ENCODE results near the gene MTHFD1L. TPM values are rescaled to one million over a fixed set of nuclear protein-coding genes. Genes with fewer than 3 reads are reported as not detected.

The MTHFD1L gene
- total RNA-seq, 4 donors from 2014 or later = 2.4 to 19.2 (median 8.0) TPM

- Histone ChIP-seq H3K4me3 (no peak overlapping the region), H3K9me3 (no peaks in the 10 kb centered on the region), H3K27me3 (no peaks in the 10 kb centered on the region), H3K36me3 (no peaks in the 10 kb centered on the region), H3K27ac (peak overlapping the region in 2 of 4 donors; percentile 37 to 61), H3K4me1 (peaks cover 0 to 55% (median 22%) of the 10 kb centered on the region in 3 donors)
- no peak for DNase-seq
- intact Hi-C loops (cut with DNase I) = no loop called here
- WGBS, 2 donors = 85 to 100% methylated on average over 5 to 7 of the region's 10 CpGs
- no peak for TF ChIP-seq CTCF (IDR thresholded peaks at IDR 0.05)
- no peak for TF ChIP-seq POLR2A (IDR thresholded peaks at IDR 0.05)
These were observed 199.7 kb downstream of the MTHFD1L start for GRCh38 chr6:151065027-151065815.

- H3K36me3 ChIP-seq = no peaks in the 10 kb centered on the region
- peaks cover 0 to 53% (median 22%) of the 10 kb centered on the region in 3 donors for H3K4me1 ChIP-seq
- WGBS, 2 donors = 33 to 40% methylated on average over 14 of the region's 14 CpGs
- H3K9me3 ChIP-seq = no peaks in the 10 kb centered on the region
- no peaks in the 10 kb centered on the region for H3K27me3 ChIP-seq
- no peak for TF ChIP-seq CTCF (IDR thresholded peaks at IDR 0.05)
- no peak for TF ChIP-seq POLR2A (IDR thresholded peaks at IDR 0.05)
- H3K27ac ChIP-seq = peak overlapping the region; percentile 60 to 92 (median 82)
- no peak for DNase-seq
- peak overlapping the region in 1 of 4 donors; percentile 31 for H3K4me3 ChIP-seq
- intact Hi-C loops (cut with DNase I) = no loop called here
These were observed 202.4 kb downstream of the MTHFD1L start for GRCh38 chr6:151067684-151068596.

DNA sequence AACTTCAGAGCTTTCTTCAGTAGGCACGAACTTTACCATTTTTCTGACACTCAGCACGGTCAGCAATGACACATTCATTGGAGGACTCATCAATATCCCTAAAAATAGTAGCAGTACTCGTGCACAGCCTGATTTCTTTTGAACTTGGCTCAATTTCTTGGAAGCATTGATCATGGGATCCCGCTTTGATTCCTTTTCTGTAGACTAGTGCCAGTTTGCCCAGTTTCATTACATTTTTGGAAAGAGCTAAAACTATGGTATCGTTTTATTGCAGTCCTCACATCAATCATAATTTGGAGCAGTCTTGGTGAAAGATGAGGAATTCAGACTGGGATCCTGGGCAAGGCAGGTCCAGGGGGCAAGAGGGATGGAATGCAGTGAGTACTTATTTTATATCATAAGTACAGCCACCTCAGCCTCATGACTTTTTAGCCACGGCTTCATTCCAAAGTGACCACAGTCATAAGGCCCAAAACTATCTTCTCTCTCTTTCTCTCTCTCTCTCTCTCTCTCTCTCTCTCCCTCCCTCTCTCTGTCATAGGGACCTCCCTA, 203.3 kb downstream of the MTHFD1L start:
- no peak for DNase-seq
- no peak for TF ChIP-seq CTCF (IDR thresholded peaks at IDR 0.05)
- TF ChIP-seq POLR2A (IDR thresholded peaks at IDR 0.05) = no peak
- Histone ChIP-seq H3K9me3 (no peaks in the 10 kb centered on the region), H3K27ac (peak overlapping the region; percentile 60 to 92 (median 82)), H3K36me3 (no peaks in the 10 kb centered on the region), H3K4me1 (peaks cover 0 to 44% (median 17%) of the 10 kb centered on the region in 3 donors), H3K27me3 (no peaks in the 10 kb centered on the region), H3K4me3 (no peak overlapping the region)
- 66 to 67% methylated on average over 6 of the region's 6 CpGs for whole genome bisulfite sequencing, 2 donors
- intact Hi-C loops (cut with DNase I) = no loop called here

GRCh38 chr6:151069641-151070040, 204.1 kb downstream of the MTHFD1L start:
- TF ChIP-seq POLR2A (IDR thresholded peaks at IDR 0.05) (no peak), CTCF (IDR thresholded peaks at IDR 0.05) (no peak)
- intact Hi-C loops (cut with DNase I) = no loop called here
- H3K36me3 ChIP-seq = no peaks in the 10 kb centered on the region
- H3K4me3 ChIP-seq = no peak overlapping the region
- no peaks in the 10 kb centered on the region for H3K27me3 ChIP-seq
- DNase-seq = no peak
- peak overlapping the region; percentile 60 to 92 (median 82) for H3K27ac ChIP-seq
- WGBS, 2 donors = 90 to 91% methylated on average over 7 to 8 of the region's 8 CpGs
- peaks cover 0 to 40% (median 17%) of the 10 kb centered on the region in 3 donors for H3K4me1 ChIP-seq
- no peaks in the 10 kb centered on the region for H3K9me3 ChIP-seq
